Measurements from ENCODE around the gene ADAM23. TPM values are rescaled to one million over a fixed set of nuclear protein-coding genes. Genes with fewer than 3 reads are reported as not detected.

Gene ADAM23
- total RNA-seq, 1 donor from 2014 or later = 8.5 TPM

- H3K4me1 Mint-ChIP-seq = no peaks in the 10 kb centered on the region
- H3K36me3 Mint-ChIP-seq = no peaks in the 10 kb centered on the region
- peaks cover 3% of the 10 kb centered on the region for H3K27me3 Mint-ChIP-seq (ENCODE audit: low read depth)
- no peak overlapping the region for H3K27ac Mint-ChIP-seq
- H3K9me3 Mint-ChIP-seq = no peaks in the 10 kb centered on the region
- no peak overlapping the region for H3K4me3 Mint-ChIP-seq
- TF ChIP-seq CTCF (IDR thresholded peaks at IDR 0.05; ENCODE audit: unreplicated experiment) = no peak
- no peak for DNase-seq (ENCODE audit: low spot score in 2 of 2, unreplicated experiment in 2 of 2)
These were observed 175.7 kb downstream of the ADAM23 start for GRCh38 chr2:206619011-206619410.

- no peak overlapping the region for H3K4me3 Mint-ChIP-seq
- no peaks in the 10 kb centered on the region for H3K4me1 Mint-ChIP-seq
- H3K27ac Mint-ChIP-seq = no peak overlapping the region
- no peaks in the 10 kb centered on the region for H3K9me3 Mint-ChIP-seq
- H3K36me3 Mint-ChIP-seq = no peaks in the 10 kb centered on the region
- H3K27me3 Mint-ChIP-seq (ENCODE audit: low read depth) = peaks cover 44% of the 10 kb centered on the region
- no peak for DNase-seq (ENCODE audit: low spot score in 2 of 2, unreplicated experiment in 2 of 2)
- TF ChIP-seq CTCF (IDR thresholded peaks at IDR 0.05; ENCODE audit: unreplicated experiment) = no peak
These were observed 182.8 kb downstream of the ADAM23 start for GRCh38 chr2:206626108-206626507.

- Mint-ChIP-seq H3K4me3 (no peak overlapping the region), H3K36me3 (no peaks in the 10 kb centered on the region), H3K27me3 (ENCODE audit: low read depth) (peaks cover 49% of the 10 kb centered on the region), H3K9me3 (no peaks in the 10 kb centered on the region), H3K4me1 (no peaks in the 10 kb centered on the region), H3K27ac (no peak overlapping the region)
- DNase-seq (ENCODE audit: low spot score in 2 of 2, unreplicated experiment in 2 of 2) = no peak
- TF ChIP-seq CTCF (IDR thresholded peaks at IDR 0.05; ENCODE audit: unreplicated experiment) = no peak
These were observed 184.3 kb downstream of the ADAM23 start for GRCh38 chr2:206627632-206628031.

GRCh38 chr2:206631340-206631739 lies 188.0 kb downstream of the ADAM23 start:
- Mint-ChIP-seq H3K9me3 (no peaks in the 10 kb centered on the region), H3K27ac (no peak overlapping the region), H3K27me3 (ENCODE audit: low read depth) (peaks cover 53% of the 10 kb centered on the region), H3K4me3 (no peak overlapping the region), H3K36me3 (no peaks in the 10 kb centered on the region), H3K4me1 (no peaks in the 10 kb centered on the region)
- TF ChIP-seq CTCF (IDR thresholded peaks at IDR 0.05; ENCODE audit: unreplicated experiment) = no peak
- DNase-seq (ENCODE audit: low spot score in 2 of 2, unreplicated experiment in 2 of 2) = no peak

GRCh38 chr2:206635015-206635414 lies 191.7 kb downstream of the ADAM23 start:
- no peaks in the 10 kb centered on the region for H3K4me1 Mint-ChIP-seq
- H3K9me3 Mint-ChIP-seq = no peaks in the 10 kb centered on the region
- no peaks in the 10 kb centered on the region for H3K36me3 Mint-ChIP-seq
- no peak overlapping the region for H3K4me3 Mint-ChIP-seq
- DNase-seq (ENCODE audit: low spot score in 2 of 2, unreplicated experiment in 2 of 2) = no peak
- no peak for TF ChIP-seq CTCF (IDR thresholded peaks at IDR 0.05; ENCODE audit: unreplicated experiment)
- no peak overlapping the region for H3K27ac Mint-ChIP-seq
- peaks cover 22% of the 10 kb centered on the region for H3K27me3 Mint-ChIP-seq (ENCODE audit: low read depth)

GRCh38 chr2:206639636-206640035 lies 196.3 kb downstream of the ADAM23 start:
- H3K36me3 Mint-ChIP-seq = no peaks in the 10 kb centered on the region
- H3K27me3 Mint-ChIP-seq (ENCODE audit: low read depth) = peaks cover 20% of the 10 kb centered on the region
- DNase-seq (ENCODE audit: low spot score in 2 of 2, unreplicated experiment in 2 of 2) = no peak
- no peaks in the 10 kb centered on the region for H3K4me1 Mint-ChIP-seq
- no peak overlapping the region for H3K4me3 Mint-ChIP-seq
- no peak for TF ChIP-seq CTCF (IDR thresholded peaks at IDR 0.05; ENCODE audit: unreplicated experiment)
- no peaks in the 10 kb centered on the region for H3K9me3 Mint-ChIP-seq
- H3K27ac Mint-ChIP-seq = no peak overlapping the region
